Neuronal stem cell (in vitro differentiated cells): Measurements from ENCODE around the gene AGTPBP1.
A peak's percentile ranks its signal among the peaks of the same experiment; 100 is the strongest.

Experiments
- DNase-seq: peaks from one replicate; pipeline ENCODE4 v3.0.0-alpha.2; 2013; ENCODE audit warnings: low spot score
- H2AFZ ChIP-seq: one replicate; pipeline ENCODE4 v1.6.1; 2013; ENCODE audit warnings: mild to moderate bottlenecking, low read length, inconsistent platforms
- H2AK5ac ChIP-seq: 2 replicates; pipeline ENCODE4 v1.6.1; 2013; ENCODE audit warnings: low read depth, mild to moderate bottlenecking, inconsistent platforms, low read length, moderate library complexity, mixed read lengths
- H2BK120ac ChIP-seq: 2 replicates; pipeline ENCODE4 v1.6.1; 2013; ENCODE audit warnings: low read depth, mild to moderate bottlenecking, inconsistent platforms, low read length, moderate library complexity, mixed read lengths
- H2BK12ac ChIP-seq: one replicate; pipeline ENCODE4 v1.6.1; 2013; ENCODE audit warnings: low read length, inconsistent platforms
- H2BK15ac ChIP-seq: 2 replicates; pipeline ENCODE4 v1.6.1; 2013; ENCODE audit warnings: mild to moderate bottlenecking, low read length, inconsistent platforms, mixed read lengths
- H2BK5ac ChIP-seq: one replicate; pipeline ENCODE4 v1.6.1; 2013; ENCODE audit warnings: inconsistent platforms, mild to moderate bottlenecking, low read length, moderate library complexity
- H3K14ac ChIP-seq: one replicate; pipeline ENCODE4 v1.6.1; 2013; ENCODE audit warnings: low read length, inconsistent platforms
- H3K18ac ChIP-seq: 2 replicates; pipeline ENCODE4 v1.6.1; 2013; ENCODE audit warnings: low read length, inconsistent platforms
- H3K23ac ChIP-seq: 2 replicates; pipeline ENCODE4 v1.6.1; 2013; ENCODE audit warnings: low read depth, mild to moderate bottlenecking, mixed read lengths, low read length, inconsistent platforms; ENCODE audit not compliant: poor library complexity
- H3K27ac ChIP-seq: replicated peaks from 3 replicates; pipeline ENCODE4 v1.5.1; 2013; ENCODE audit warnings: low read length, inconsistent platforms
- H3K27me3 ChIP-seq, 3 experiments: 2 replicates each; pipeline ENCODE4 v1.6.1; 2013; ENCODE audit warnings: low read length in 3 of 3, mild to moderate bottlenecking in 2 of 3, inconsistent platforms in 1 of 3, low read depth in 1 of 3, mixed read lengths in 1 of 3, moderate library complexity in 1 of 3; ENCODE audit not compliant: control insufficient read depth in 3 of 3, insufficient read depth in 3 of 3
- H3K36me3 ChIP-seq, 2 donors: replicated peaks in 1 of 2; 2 replicates each; pipeline ENCODE4 v1.6.1; 2013; ENCODE audit warnings: low read length in 2 of 2; ENCODE audit not compliant: control insufficient read depth in 2 of 2, insufficient read depth in 2 of 2
- H3K4ac ChIP-seq: 2 replicates; pipeline ENCODE4 v1.6.1; 2013; ENCODE audit warnings: inconsistent platforms, mild to moderate bottlenecking, low read length, moderate library complexity
- H3K4me1 ChIP-seq, 2 donors: 1 replicate in 1 of 2; 2 replicates in 1 of 2; pipeline ENCODE4 v1.6.1; 2013; ENCODE audit warnings: low read length in 2 of 2, low read depth in 1 of 2; ENCODE audit not compliant: control insufficient read depth in 2 of 2, insufficient read depth in 1 of 2
- H3K4me2 ChIP-seq: one replicate; pipeline ENCODE4 v1.6.1; 2013; ENCODE audit warnings: mild to moderate bottlenecking, low read length, inconsistent platforms; ENCODE audit not compliant: insufficient read depth, poor library complexity, severe bottlenecking
- H3K4me3 ChIP-seq, 2 donors: 2 replicates each; pipeline ENCODE4 v1.5.1; 2013; ENCODE audit warnings: low read length in 2 of 2, mild to moderate bottlenecking in 2 of 2, inconsistent platforms in 1 of 2, moderate library complexity in 1 of 2
- H3K79me1 ChIP-seq: one replicate; pipeline ENCODE4 v1.6.1; 2013; ENCODE audit warnings: low read depth, mild to moderate bottlenecking, inconsistent platforms, low read length, moderate library complexity
- H3K9ac ChIP-seq: one replicate; pipeline ENCODE4 v1.6.1; 2013; ENCODE audit warnings: mild to moderate bottlenecking, low read depth, low read length, inconsistent platforms; ENCODE audit not compliant: poor library complexity
- H3K9me3 ChIP-seq, 2 donors: replicated peaks in 1 of 2; 2 replicates each; pipeline versions ENCODE3 to v1.6.1; 2013; ENCODE audit warnings: low read length in 2 of 2, mild to moderate bottlenecking in 2 of 2, inconsistent platforms in 1 of 2, low read depth in 1 of 2, mixed read lengths in 1 of 2, moderate library complexity in 1 of 2; ENCODE audit not compliant: control insufficient read depth in 2 of 2, insufficient read depth in 1 of 2
- H4K8ac ChIP-seq: one replicate; pipeline ENCODE4 v1.6.1; 2013; ENCODE audit warnings: low read depth, mild to moderate bottlenecking, inconsistent platforms, low read length, moderate library complexity
- H4K91ac ChIP-seq: one replicate; pipeline ENCODE4 v1.6.1; 2013; ENCODE audit warnings: low read length, low read depth, mild to moderate bottlenecking, inconsistent platforms; ENCODE audit not compliant: poor library complexity
- WGBS, 2 donors: extraction: QIAGEN DNeasy Blood & Tissue Kit; methylation state at CpG; one replicate each; pipeline ENCODE4 v1.1.7; 2013; ENCODE audit warnings: missing lambda C conversion rate in 2 of 2, mixed read lengths in 1 of 2; ENCODE audit not compliant: insufficient read length in 2 of 2, insufficient replicate concordance in 1 of 2; ENCODE audit errors: extremely low coverage in 2 of 2; 5-methylcytosine and 5-hydroxymethylcytosine counted together

Gene AGTPBP1

DNA sequence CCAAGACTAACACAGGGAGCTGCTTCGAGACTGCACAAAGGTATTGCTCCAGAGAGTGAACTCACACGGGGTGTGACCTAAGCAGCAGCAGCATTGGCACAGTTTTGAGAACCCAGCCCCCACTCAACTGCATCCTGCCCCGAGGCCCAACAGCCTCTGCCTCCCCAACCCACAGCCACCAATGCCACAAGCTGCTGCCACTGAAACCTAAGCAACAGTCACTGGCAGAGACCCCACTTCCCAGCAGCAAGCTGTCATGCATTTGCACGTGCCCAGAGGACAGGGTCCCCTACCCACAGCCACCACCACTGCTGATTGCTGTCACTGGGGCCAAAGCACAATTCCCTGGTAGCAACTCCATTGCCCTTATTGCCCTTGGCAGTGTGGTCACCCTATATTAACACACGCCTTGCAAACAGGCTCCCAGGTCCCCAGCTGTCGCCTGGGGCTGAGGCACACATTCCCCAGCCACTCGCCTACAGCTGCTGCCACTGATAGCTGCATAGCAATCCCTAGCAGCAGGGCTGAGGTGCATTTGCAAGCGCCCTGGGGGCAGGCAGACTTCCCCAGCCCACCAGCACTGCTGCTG, 141.0 kb downstream of the AGTPBP1 start:
- Histone ChIP-seq H3K14ac (peak overlapping the region; percentile 84), H2BK12ac (no peak overlapping the region), H2AK5ac (no peak overlapping the region), H3K4me3 (no peak overlapping the region), H3K79me1 (peaks cover 2% of the 10 kb centered on the region), H3K4me2 (no peak overlapping the region), H3K36me3 (peaks cover 3 to 26% of the 10 kb centered on the region in 2 donors), H2BK5ac (no peak overlapping the region), H3K27me3 (no peaks in the 10 kb centered on the region), H4K8ac (no peak overlapping the region), H3K23ac (peak overlapping the region; percentile 60), H2BK120ac (no peak overlapping the region), H3K18ac (peak overlapping the region; percentile 20), H3K27ac (no peak overlapping the region), H3K9ac (no peak overlapping the region), H4K91ac (no peak overlapping the region), H3K9me3 (peaks cover 3 to 5% of the 10 kb centered on the region in 2 donors), H2BK15ac (no peak overlapping the region), H3K4me1 (peaks cover 0 to 3% of the 10 kb centered on the region in 2 donors), H2AFZ (no peak overlapping the region), H3K4ac (no peak overlapping the region)
- no CpG with 5 or more reads among the region's 8 CpGs for WGBS, 2 donors
- DNase-seq: no peak

DNA sequence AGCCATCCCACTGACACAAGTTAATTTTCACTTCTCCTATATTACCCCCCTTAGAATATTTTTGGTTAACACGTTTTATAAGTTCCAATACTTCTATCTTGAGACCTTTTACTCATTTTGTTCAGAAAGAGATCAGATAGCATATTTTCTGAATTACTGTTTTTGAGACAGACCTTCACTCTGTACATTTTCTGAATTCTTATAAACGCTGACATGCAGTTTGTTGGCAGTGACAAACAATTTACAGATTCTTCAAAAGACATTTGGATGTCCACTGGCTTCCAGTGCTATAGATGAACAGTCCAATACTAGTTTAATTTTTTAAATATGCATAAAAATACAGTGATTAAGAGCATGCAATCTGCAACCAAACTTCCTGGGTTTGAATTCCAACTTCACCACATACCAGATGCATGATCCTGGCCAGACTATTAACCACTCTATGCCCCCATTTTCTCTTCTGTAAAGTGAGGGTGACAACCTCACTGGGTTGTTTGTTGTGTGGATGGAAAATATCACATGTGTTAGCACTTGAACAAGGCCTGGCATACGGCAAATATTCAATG, 142.1 kb downstream of the AGTPBP1 start:
- Histone ChIP-seq H2BK120ac (no peak overlapping the region), H2BK15ac (no peak overlapping the region), H4K8ac (no peak overlapping the region), H3K4me2 (no peak overlapping the region), H3K4me1 (peaks cover 0 to 3% of the 10 kb centered on the region in 2 donors), H3K14ac (no peak overlapping the region), H3K79me1 (peaks cover 2% of the 10 kb centered on the region), H3K9ac (no peak overlapping the region), H2AK5ac (no peak overlapping the region), H4K91ac (no peak overlapping the region), H3K4me3 (no peak overlapping the region), H3K27ac (no peak overlapping the region), H3K18ac (no peak overlapping the region), H3K36me3 (peaks cover 3 to 36% of the 10 kb centered on the region in 2 donors), H3K23ac (no peak overlapping the region), H2AFZ (no peak overlapping the region), H3K9me3 (peaks cover 3 to 5% of the 10 kb centered on the region in 2 donors), H2BK5ac (no peak overlapping the region), H2BK12ac (no peak overlapping the region), H3K27me3 (no peaks in the 10 kb centered on the region), H3K4ac (no peak overlapping the region)
- DNase-seq: no peak
- whole genome bisulfite sequencing, 2 donors: no CpG with 5 or more reads among the region's 3 CpGs

DNA sequence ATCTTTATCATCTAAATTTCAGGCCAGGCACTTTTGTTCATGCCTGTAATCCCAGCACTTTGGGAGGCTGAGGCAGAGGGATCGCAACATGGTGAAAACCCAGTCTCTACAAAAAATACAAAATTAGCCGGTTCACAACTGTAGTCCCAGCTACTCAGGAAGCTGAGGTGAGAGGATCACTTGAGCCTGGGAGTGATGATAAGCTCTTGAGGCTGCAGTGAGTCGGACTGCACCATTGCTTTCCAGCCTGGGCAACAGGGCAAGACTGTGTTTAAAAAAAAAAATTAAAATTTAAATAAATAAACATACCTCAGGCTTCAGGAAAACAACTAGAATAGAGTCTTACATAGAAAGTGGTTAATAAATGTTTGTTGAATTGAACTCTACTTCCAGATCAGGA, 147.4 kb downstream of the AGTPBP1 start:
- no peaks in the 10 kb centered on the region for H3K79me1 ChIP-seq
- no peaks in the 10 kb centered on the region for H3K9me3 ChIP-seq
- no peaks in the 10 kb centered on the region for H3K27me3 ChIP-seq
- DNase-seq: no peak
- no peak overlapping the region for H2BK15ac ChIP-seq
- no CpG with 5 or more reads among the region's 3 CpGs for WGBS, 2 donors
- H3K23ac ChIP-seq: no peak overlapping the region
- no peak overlapping the region for H3K9ac ChIP-seq
- H3K18ac ChIP-seq: no peak overlapping the region
- H3K14ac ChIP-seq: no peak overlapping the region
- H4K8ac ChIP-seq: no peak overlapping the region
- no peak overlapping the region for H2BK12ac ChIP-seq
- H3K4me2 ChIP-seq: no peak overlapping the region
- no peak overlapping the region for H3K27ac ChIP-seq
- H3K4me1 ChIP-seq: no peaks in the 10 kb centered on the region
- no peak overlapping the region for H2AK5ac ChIP-seq
- H3K4ac ChIP-seq: no peak overlapping the region
- H3K36me3 ChIP-seq: peaks cover 0 to 41% of the 10 kb centered on the region in 2 donors
- no peak overlapping the region for H2AFZ ChIP-seq
- H3K4me3 ChIP-seq: no peak overlapping the region
- no peak overlapping the region for H2BK120ac ChIP-seq
- H4K91ac ChIP-seq: no peak overlapping the region
- no peak overlapping the region for H2BK5ac ChIP-seq

DNA sequence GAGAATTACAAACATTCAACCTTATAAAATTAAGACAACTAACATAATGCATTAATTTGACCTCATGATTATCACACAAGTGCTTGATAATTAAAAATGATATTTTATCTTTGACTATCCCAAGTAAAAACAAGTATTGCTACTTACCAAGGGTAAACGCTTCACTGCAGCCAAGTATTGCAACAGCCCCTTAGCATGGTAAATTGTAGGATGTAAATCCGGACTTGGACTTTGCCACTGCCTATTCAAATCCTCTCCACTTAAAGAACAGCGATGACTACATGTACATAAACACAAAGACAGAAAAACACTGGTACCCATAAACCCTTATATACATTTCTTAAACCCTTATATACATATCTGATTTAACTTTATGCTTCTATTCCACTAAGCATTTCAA, 155.1 kb downstream of the AGTPBP1 start:
- H3K27me3 ChIP-seq: no peaks in the 10 kb centered on the region
- no peak overlapping the region for H4K91ac ChIP-seq
- no peak overlapping the region for H3K18ac ChIP-seq
- no peak overlapping the region for H3K14ac ChIP-seq
- H3K4me2 ChIP-seq: no peak overlapping the region
- no peak overlapping the region for H2BK12ac ChIP-seq
- WGBS, 2 donors: no CpG with 5 or more reads among the region's 3 CpGs
- H3K23ac ChIP-seq: no peak overlapping the region
- H3K27ac ChIP-seq: no peak overlapping the region
- no peaks in the 10 kb centered on the region for H3K9me3 ChIP-seq
- H3K79me1 ChIP-seq: no peaks in the 10 kb centered on the region
- H2BK5ac ChIP-seq: no peak overlapping the region
- no peak overlapping the region for H2BK15ac ChIP-seq
- no peak overlapping the region for H2AK5ac ChIP-seq
- DNase-seq: no peak
- H4K8ac ChIP-seq: no peak overlapping the region
- no peaks in the 10 kb centered on the region for H3K4me1 ChIP-seq
- H2BK120ac ChIP-seq: no peak overlapping the region
- no peak overlapping the region for H2AFZ ChIP-seq
- H3K9ac ChIP-seq: no peak overlapping the region
- H3K4ac ChIP-seq: no peak overlapping the region
- H3K4me3 ChIP-seq: no peak overlapping the region
- peaks cover 2 to 49% of the 10 kb centered on the region in 2 donors for H3K36me3 ChIP-seq
